Measurements from ENCODE around the gene IMPA2.
A peak's percentile ranks its signal among the peaks of the same experiment; 100 is the strongest.

- TF ChIP-seq PKNOX1 (IDR thresholded peaks at IDR 0.05) (0 out of 2 replicates have a peak, but pooled peaks have one; percentile 15), FOXK2 (IDR thresholded peaks at IDR 0.05) (no peak), FOXA1 (IDR thresholded peaks at IDR 0.05) (no peak), SP1 (IDR thresholded peaks at IDR 0.05) (no peak), ARNT (IDR thresholded peaks at IDR 0.05) (no peak)
Measured at GRCh38 chr18:11947214-11948191, 33.8 kb upstream of the IMPA2 start.

Measured in HEK293T (cell line).